Cardiac septum (tissue), 1 donor: Measurements from ENCODE around the gene ADIPOR2. TPM values are rescaled to one million over a fixed set of nuclear protein-coding genes. Genes with fewer than 3 reads are reported as not detected.

Experiments
- DNase-seq: peaks from one replicate; pipeline ENCODE4 v3.0.0-alpha.2; 2020; ENCODE audit warnings: low spot score
- intact Hi-C: fragments of 100-400 bp; cut with DNase I; formaldehyde crosslinking; loops from one replicate; pipeline ENCODE4 v1.14.0; 2022
- total RNA-seq: library from RNA; stranded (reverse); fragmentation: NEBNext Ultra II Directional; extraction: Animal tissue kit (Norgen Biotek cat#: 25700); gene quantifications from one replicate; pipeline ENCODE4 v1.2.1, GENCODE V29; 2021
- donor health status: DM: no; HTN: no; CAD: no.

The ADIPOR2 gene
- total RNA-seq, 1 donor from 2014 or later: 33.4 TPM

DNA sequence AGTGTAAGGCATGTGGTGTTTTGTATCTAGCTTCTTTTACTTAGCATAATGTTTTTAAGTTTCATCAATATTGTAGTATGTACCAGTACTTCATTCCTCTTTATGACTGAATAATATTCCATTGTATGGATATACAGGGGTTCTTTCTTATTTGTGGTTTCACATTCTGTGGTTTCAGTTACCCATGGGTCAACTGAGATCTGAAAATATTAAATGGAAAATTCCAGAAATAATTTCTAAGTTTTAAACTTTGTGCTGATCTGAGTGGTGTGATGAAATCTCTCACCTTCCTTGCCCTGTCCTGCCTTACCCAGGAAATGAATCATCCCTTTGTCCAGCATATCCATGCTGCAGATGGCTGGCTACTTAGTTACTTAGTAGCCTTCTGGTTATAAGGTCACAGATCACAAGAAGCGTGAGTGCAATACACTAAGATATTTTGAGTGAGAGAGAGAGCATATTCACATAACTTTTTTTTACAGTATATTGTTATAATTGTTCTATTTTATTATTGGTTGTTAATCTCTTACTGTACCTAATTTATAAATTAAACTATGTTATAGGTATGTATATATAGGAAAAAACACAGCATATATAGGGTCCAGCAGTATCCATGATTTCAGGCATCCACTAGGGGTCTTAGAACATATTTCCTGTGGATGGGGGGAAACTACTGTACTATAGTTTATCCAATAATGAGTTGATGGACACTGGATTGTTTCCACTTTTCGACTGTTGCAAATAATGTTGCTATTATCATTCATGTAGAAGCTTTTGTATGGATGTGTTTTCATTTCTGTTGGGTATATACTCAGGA, 69.9 kb downstream of the ADIPOR2 start:
- intact Hi-C loops: no loop called here
- DNase-seq: no peak

DNA sequence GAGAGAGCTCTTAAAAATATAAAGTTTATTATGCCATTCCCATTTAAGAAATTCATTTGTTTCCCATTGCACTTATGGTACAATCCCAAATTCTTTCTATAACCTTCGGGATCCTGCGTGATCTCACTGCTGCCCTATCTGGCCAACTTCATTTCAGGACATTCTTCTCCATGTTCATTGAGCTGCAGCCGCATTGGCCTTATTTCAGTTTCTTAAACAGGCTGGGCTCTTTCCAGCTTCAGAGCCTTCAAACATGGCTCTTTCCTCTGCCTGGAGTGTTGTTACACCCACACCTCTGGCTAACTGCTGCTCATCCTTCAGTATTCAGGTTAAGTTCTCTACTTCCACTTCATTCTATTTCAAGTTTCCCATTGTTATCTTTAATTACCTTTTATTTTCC, 71.0 kb downstream of the ADIPOR2 start:
- DNase-seq: no peak
- intact Hi-C loops: no loop called here

DNA sequence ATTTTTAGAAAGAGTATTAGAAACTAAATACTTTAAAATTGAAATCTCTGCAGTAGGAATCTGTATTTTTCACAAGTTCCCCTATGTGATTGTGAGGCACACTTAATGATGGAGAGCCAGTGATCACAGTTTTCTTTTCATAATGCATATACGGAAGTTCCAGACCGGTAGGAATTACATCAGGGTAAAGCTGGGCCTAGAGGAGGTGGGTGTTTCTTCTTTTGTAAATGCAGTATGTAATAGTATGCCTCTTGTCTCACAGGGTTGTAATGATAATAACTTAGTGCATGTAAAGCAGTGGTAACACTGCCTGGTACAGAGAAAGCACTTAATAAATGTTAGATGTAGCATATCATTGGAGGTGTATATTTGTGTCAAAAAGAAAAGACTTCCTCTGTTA, 72.3 kb downstream of the ADIPOR2 start:
- intact Hi-C loops: no loop called here
- no peak for DNase-seq

DNA sequence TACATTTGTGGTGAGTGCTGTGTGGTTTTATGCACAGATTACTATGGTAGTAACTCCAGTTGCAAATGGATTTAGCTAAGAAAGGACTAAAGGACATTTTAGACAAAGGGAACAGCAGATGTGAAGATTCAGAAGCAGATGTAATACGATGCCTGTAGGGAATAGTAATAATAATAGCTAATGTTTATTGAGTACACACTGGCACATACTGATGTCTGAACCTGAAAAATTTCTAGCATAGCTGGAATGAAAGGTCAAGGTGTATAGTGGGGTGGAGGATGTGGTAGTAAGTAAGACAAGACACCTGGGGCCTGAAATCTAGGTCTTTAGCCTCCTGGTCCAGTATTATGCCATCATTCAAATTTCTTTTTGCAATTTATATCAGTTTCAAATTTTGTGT, 75.2 kb downstream of the ADIPOR2 start:
- no peak for DNase-seq
- intact Hi-C loops: no loop called here

DNA sequence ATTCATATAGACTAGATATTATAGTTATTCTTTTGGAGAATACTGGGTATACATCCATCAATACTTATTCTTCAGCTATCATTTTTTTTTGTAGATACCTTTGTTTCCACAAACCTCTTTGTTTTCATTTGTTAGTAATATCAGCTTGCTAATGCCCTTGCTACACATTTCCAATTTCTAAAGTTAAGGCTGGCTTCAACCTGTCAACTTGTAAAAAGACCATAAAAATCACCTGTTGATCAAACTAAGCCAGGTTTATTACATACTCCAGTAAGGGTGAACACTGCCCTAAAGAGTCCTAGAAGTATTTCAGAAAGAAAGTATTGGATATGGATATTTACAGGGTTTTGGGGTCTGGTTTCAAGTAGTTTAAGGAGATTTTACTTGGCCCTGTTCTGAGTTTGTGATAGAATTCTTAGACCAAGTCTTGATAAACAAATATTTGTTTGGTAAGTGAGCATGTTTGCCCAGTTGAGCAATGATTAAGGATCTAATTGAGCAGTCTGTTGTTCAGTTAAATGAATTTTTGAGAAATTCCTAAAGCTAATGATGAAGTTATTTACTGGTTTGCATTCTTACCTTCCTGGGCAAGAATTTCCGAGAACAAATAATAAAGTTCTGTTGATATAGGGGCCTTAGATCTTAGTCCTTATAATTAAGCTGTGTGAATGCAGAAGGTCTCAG, 76.7 kb downstream of the ADIPOR2 start:
- DNase-seq: no peak
- intact Hi-C loops: no loop called here

DNA sequence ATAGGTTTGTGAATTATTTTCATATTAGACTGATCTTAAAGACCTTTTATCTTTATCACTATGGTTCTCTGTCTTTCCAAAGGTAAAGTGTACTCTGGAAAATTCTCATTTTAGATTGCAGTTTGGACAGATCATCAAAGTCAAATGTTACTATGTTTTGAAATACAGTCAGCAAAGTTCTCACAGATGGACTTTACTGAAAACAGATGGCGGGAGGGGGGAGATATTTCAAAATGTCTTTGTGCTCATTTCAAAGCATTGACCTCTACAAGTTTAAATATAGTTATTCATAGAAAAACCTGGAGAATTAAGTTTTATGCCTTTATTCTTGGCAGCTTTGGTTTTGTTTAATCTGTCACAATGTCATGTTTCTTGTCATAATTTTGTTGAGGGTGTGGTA, 77.7 kb downstream of the ADIPOR2 start:
- intact Hi-C loops: no loop called here
- DNase-seq: no peak

DNA sequence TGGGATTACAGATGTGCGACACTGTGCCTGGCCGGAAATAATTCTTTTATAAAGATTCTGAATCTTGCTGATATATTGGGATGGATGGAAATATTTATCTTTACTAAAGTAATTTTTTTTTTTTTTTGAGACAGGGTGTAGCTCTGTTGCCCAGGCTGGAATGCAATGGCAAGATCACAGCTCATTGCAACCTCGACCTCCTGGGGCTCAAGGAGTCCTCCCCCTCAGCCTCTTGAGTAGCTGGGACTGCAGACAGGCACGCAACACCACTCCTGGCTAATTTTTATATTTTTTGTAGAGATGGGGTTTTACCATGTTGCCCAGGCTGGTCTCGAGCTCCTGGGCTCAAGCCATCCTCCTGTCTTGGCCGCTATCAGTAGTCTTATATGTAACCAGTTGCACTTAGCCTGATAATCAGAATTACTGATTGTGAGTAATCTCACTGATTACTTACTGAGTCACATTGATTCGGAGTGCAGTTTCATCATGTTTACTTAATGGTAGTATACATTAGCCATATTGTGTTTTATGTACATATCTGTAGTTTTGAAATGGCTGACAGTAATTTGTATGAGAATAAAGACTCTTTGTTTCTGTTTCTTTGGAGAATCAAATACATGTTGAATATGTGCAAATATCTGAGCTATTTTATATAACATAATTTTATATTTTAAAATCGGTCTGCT, 79.1 kb downstream of the ADIPOR2 start:
- intact Hi-C loops: no loop called here
- DNase-seq: no peak

DNA sequence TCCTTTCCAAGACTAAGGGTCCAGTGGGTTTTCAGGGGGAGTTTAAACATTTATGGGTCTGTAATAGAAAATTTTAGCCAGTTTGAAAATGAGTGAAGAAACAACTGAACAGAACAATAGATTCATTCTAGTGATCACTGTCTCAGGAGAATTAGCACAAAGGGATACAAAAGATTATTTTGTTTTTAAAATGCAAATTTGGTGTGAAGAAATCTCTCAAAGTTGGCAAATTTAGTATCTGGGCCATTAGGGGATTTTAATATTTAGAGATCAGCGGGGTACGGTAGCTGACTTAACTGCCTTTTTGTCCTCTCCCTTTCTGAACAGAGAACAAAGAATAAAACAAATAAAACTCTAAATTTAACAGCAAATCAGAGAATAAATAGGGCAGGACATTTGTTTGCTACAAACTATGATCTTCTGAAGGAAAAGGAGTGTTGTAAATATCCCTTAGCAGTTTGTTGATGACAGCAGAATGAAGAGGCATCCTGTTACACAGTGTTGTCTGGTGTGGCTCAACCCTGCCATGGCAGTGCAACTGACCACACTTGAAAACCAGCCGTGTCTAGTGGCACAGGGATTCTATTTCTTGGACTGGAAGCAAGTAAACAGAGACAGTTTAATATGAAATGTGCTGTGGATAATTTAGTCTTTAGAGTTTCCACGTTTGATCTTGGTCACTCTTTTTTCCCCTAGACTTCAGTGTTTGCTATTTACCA, 83.2 kb downstream of the ADIPOR2 start:
- intact Hi-C loops: no loop called here
- no peak for DNase-seq

DNA sequence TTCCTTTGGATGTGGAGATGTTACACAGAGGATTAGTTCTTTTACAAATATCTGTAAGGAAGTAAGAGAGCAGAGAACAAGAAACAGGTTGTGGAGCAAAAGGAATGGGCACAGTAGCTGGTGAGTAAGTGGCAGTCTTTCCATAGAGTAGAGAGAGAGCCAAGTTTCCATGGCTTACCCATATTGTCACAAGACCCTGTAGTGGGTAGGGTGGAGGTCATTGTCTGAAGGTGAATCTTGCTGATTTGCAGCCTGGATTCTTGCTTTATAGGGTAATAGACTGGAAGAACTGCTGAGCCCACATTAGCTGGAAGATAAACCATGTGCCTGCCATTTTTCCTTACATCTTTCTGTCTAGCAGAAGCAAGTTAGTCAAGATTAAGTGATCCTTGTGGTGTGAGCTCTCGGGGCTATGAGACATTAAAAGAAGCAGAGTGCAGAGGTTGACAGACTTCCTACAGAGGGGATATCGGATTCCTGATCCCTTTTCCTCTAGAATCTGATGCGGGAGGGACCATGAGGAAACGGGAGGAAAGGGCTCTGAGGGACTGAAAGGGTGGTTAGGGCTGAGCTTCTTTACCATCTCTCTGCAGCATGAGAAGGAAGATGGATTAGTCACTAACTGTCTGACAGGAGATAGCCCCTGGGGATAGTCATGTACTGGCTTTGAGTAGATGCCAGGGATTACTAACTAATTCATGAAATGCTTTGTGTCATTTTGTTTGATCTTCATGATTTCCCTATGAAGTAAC, 85.5 kb downstream of the ADIPOR2 start:
- intact Hi-C loops: no loop called here
- no peak for DNase-seq

DNA sequence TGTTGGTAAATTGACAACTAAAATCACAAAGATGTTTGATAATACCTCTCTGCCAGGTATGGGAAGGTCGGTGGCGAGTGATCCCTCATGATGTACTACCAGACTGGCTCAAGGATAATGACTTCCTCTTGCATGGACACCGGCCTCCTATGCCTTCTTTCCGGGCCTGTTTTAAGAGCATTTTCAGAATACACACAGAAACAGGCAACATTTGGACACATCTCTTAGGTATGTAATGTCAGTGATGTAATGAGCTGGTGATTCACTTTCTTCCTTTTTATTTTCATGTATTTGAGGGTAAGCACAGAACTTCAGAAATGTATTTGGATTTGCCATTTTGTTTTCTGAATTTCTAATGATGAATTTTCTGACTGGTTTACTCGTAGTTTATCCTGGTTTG, 86.9 kb downstream of the ADIPOR2 start:
- DNase-seq: no peak
- intact Hi-C loops: no loop called here

DNA sequence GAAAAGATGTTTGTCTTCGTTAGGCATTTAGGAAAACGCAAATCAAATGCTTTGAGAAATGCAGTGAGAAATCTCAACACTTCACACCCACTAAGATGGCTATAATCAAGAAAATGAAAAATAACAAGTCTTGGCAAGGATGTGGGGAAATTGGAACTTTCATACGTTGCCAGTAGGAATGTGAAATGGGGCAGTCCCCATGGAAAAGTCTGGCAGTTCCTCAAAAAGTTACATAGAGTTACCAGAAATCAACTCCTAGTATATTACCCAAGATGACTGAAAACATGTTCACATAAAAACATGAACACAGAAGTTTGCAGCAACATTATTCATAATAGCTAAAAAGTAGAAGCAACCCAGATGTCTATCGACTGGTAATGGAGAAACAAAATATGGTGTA, 88.0 kb downstream of the ADIPOR2 start:
- no peak for DNase-seq
- intact Hi-C loops: no loop called here

DNA sequence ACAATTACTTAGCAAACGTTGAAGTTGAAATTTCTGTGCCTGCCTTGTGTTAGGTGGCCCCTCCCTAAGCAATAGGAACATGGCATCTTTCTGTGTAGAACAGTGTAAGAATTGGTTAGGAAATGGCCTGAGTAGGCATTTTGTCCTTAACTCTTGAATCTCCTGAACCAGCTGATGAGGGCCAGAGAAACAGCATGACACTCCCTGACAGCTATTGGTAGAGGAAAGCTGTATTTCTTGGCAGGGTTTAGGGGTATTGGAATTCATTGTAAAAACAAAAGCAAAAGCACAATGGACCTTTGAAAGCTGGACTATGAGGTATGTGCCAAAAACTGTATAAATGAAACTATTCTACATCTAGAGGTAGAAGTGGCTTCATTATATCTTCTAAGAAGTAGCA, 88.9 kb downstream of the ADIPOR2 start:
- intact Hi-C loops: no loop called here
- DNase-seq: no peak

DNA sequence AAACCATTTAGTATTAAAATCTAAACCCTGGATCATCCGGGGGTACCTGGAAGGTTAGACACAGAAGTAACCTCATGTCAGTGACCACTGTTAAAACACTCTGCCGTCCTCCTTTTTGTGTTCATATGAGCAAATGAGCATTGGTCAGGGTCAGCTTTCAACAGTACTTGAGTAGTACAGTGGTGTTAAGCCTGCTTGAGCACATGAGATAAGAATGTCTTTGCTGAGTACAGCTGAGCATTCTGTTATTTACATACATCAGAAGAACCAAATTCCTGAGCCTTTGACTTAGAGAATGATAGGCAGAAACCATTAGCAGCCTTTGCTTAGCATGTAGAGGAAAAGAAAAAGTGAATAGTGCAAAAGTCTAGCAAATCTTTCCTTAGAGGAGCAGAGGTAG, 90.9 kb downstream of the ADIPOR2 start:
- intact Hi-C loops: no loop called here
- DNase-seq: no peak

DNA sequence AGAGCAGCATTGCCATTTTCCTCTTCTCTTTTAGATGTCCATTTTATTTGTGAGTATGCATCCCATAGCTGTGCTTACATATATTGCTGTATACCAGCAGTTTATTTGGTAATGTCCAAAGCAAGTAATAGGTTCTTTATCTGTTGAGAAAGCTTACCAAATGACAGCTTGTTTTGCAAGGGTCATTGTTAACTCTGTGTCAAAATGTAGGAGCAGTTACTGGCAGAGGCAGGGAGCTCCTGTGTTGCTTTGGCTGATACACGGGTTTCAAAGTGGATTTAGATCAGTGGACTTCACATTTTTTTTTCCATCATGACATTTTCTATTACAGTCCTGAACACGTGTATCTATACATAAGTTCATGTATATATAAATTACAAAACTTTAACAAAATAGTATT, 91.3 kb downstream of the ADIPOR2 start:
- intact Hi-C loops: no loop called here
- DNase-seq: no peak

DNA sequence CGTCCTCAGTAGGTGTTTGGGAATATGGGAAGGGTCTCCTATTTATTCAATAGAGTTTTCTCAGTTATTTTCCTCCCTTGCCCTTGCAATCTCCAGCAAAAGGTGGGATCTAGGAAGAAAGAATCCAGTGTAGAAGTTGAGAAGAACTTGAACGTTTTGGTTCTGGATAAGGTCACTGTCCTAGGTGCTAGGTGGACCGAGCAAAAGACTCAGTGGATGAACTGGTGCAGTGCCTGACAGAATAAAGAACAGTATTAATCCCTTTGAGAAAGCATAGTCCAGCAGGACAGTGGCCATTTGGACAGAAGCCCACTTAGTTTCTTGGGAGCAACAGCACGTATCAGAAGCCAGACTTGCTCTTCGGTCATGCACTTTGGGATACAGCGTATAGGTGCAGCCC, 96.8 kb downstream of the ADIPOR2 start:
- intact Hi-C loops: no loop called here
- no peak for DNase-seq

DNA sequence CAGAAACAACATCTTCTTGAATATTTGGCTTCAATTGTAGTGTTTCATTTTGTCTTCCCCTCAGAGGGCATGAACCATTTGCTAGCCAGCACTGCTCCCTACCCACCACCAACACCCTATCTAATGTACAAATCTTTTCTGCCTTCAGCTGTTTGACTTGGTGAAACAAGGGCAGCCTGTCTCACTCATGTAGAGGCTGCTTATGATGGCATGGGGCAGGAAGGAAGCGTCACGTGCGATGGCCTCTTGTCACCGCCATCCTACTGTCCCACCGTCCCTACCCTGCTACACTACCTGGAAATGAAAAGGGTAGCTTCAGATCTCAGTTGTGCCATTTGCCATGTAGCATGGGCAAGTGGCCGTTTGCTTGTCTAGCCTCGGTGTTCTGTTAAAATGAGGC, 99.6 kb downstream of the ADIPOR2 start:
- intact Hi-C loops: loop anchor here (10.0 kb wide), 1 partner anchor 494 kb away; no protein-coding TSS in a partner anchor
- DNase-seq: no peak

DNA sequence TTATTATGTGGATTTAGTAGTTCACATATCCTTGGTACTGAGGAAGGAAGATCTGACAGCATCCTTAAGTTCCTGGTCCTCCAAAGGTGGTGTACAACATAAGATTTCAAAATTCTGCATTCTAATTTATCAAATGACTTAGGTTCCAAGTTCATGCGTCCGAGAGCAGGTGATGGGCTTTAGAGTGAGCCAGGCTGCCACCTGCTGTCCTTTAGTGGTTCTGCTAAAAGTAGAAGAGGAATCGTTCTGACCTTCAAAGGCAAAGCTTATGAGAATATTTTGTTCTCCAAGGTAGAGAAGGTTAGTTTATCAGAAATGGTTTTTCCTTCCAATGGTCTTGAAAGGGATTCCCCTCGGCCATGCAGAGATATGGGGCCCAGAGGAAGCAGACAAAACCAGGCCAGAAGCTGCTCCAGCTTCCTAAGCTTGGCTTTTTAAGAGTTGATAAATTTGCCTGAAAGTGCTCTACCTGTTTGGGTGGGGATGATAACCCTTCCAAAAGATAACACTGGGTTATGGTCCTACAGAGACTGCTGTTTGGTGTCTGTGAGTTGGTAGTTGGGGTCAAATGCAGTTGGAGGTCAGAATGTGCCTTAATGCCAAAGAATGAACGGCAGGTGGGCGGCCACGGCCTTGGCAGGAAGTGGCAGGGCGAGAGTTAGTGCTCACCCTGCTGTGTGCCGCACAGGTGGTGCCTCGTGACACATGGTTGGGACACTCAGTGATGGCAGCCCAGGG, 100.4 kb downstream of the ADIPOR2 start:
- no peak for DNase-seq
- intact Hi-C loops: loop anchor here (1.0 to 10.0 kb wide), 2 partner anchors 140 to 494 kb away; no protein-coding TSS in a partner anchor

DNA sequence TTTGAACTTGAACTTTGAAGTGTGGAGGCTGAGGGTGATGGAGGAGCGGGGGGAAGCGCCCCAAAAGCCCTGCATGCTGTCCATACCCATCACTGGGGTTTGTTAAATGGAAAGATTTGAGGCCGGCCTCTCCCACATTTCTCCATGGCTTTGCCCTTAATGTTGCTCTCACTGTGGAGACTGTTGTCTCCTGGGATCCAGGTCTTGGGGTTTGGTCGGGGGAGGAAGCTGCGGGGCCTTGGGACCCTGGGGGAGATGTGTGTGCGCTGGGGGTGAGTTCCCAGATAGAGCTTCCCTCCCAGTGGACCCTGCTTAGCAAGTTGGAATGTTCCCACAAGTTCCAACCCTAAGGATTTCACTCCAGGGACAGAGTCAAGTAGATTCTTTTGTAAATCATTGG, 101.5 kb downstream of the ADIPOR2 start:
- intact Hi-C loops: loop anchor here (10.0 kb wide), 1 partner anchor 492 kb away; no protein-coding TSS in a partner anchor

More for the DNA sequence above, 101.5 kb downstream of the ADIPOR2 start:
- no peak for DNase-seq
